Astrocyte of the cerebellum (primary cell): Measurements from ENCODE around the gene ATAD1.
"Not testable (repeated sequence)": the region's sequence is repeated elsewhere in the genome, so short reads cannot be mapped to it uniquely, and the experiment has no call there.

ENCODE experiments used
- DNase-seq: peaks from one replicate; pipeline ENCODE4 v3.0.0-alpha.2; 2011; ENCODE audit warnings: low read depth
- H3K4me3 ChIP-seq: 2 replicates; pipeline ENCODE4 v1.5.1; 2011; ENCODE audit warnings: mild to moderate bottlenecking, low read depth, low read length, moderate library complexity
- in situ Hi-C: cut with HindIII; loops from 2 replicates; pipeline ENCODE4 v1.10.0; 2017; ENCODE audit warnings: low sequenced_read_pairs
- TF ChIP-seq, protein P1 (sequence below): IDR thresholded peaks from 2 replicates; pipeline ENCODE4 v1.5.1; 2012; ENCODE audit warnings: low read length, low read depth, moderate library complexity, mild to moderate bottlenecking; ENCODE audit errors: missing control alignments

The ATAD1 gene

DNA sequence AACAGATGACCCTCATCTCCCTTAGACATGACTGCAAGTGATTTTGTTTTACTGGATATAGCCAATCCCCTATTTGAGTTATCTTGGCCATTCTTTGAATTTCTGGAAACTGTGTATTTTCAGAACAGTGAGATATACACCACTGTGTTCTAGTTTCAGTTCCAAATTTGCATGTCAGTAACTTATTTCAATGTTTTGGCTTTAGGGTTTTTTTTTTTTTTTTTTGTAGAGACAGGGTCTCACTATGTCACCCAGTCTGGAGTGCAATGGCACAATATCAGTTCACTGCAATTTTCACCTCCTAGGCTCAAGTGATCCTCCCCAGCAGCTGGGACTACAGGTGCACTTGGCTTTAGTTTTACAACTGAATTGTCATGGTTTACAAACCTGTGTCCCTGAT lies 67.2 kb downstream of the ATAD1 start:
- DNase-seq, result no peak
- H3K4me3 ChIP-seq, result no peak overlapping the region
- in situ Hi-C loops, result no loop called here
- TF ChIP-seq, protein P1, sequence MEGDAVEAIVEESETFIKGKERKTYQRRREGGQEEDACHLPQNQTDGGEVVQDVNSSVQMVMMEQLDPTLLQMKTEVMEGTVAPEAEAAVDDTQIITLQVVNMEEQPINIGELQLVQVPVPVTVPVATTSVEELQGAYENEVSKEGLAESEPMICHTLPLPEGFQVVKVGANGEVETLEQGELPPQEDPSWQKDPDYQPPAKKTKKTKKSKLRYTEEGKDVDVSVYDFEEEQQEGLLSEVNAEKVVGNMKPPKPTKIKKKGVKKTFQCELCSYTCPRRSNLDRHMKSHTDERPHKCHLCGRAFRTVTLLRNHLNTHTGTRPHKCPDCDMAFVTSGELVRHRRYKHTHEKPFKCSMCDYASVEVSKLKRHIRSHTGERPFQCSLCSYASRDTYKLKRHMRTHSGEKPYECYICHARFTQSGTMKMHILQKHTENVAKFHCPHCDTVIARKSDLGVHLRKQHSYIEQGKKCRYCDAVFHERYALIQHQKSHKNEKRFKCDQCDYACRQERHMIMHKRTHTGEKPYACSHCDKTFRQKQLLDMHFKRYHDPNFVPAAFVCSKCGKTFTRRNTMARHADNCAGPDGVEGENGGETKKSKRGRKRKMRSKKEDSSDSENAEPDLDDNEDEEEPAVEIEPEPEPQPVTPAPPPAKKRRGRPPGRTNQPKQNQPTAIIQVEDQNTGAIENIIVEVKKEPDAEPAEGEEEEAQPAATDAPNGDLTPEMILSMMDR, result no peak

DNA sequence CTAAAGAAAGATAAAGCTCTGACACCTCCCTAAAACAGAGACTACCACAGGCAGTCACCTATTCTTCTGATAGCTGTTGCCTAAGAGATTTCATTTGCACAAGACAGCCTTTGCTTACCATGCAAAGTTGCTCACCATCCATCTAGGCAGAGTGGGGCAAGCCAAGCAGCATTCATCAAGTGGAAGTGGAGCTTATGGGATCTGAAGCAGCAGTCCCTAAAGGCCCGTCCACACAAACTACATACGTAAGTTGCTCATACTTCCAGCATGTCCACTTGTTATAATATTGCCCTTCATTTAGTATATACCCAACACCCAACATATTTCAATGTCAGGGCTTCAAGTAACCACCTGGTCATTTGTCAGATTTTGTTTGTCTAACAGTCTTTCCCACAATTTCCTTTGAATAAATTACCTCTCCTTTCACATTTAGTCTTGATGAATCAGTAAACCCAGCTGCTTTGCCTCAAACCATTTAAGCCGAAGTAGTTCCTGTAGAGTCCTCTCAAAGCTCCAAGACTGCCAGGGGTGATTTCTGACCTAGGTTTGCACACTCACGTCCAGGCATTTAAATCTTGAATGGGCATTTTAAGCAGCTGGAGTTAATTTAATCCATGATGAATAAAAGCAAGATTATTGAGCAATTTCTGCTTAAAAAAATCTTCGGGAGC lies 67.9 kb downstream of the ATAD1 start:
- in situ Hi-C loops, result no loop called here
- DNase-seq, result peak; percentile 52
- H3K4me3 ChIP-seq, result no peak overlapping the region
- TF ChIP-seq, protein P1, result no peak

DNA sequence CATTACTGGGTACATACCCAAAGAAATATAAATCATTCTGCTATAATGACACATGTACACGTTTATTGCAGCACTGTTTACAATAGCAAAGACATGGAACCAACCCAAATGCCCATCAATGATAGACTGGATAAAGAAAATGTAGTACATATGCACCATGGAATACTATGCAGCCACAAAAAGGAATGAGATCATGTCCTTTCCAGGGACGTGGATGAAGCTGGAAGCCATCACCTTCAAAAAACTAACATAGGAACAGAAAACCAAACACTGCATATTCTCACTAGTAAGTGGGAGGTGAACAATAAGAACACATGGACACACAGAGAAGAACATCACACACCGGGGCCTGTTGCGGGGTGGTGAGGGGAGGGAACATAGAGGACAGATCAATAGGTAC lies 69.8 kb downstream of the ATAD1 start:
- DNase-seq, H3K4me3 ChIP-seq, in situ Hi-C loops: not testable (repeated sequence)

DNA sequence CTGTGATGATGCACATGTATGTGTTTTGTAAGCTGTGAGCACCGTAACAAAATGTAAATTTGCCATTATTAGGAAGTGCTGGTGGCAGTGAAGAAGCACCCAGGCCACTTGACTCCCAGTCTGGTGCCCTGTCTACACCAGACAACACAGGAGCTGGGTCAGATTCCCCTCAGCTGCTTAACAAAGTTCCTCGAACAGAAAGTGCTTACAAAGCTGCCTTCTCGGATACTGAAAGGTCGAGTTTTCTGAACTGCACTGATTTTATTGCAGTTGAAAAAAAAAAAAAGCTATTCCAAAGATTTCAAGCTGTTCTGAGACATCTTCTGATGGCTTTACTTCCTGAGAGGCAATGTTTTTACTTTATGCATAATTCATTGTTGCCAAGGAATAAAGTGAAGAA lies 71.1 kb downstream of the ATAD1 start:
- no peak for DNase-seq
- H3K4me3 ChIP-seq, result no peak overlapping the region
- TF ChIP-seq, protein P1, result no peak
- in situ Hi-C loops, result no loop called here

DNA sequence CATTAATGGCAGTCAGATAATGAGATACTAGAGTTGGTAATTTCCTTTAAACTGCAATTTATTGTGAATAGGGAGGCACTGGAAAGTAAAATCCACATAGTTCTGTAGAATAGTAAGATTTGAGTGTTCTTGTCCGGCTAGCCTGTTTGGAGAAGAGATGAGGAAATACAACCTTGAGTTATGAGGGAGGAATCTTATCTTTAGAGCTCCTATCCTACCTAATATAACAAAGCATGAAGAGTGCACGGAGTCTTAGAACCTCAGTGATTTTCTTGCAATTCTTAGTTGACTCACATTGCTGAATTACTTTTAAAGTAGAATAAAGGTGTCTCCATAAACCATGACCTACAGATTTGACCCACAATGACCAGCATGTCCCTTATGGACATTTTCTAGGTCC lies 73.4 kb downstream of the ATAD1 start:
- no peak overlapping the region for H3K4me3 ChIP-seq
- in situ Hi-C loops, result no loop called here

DNA sequence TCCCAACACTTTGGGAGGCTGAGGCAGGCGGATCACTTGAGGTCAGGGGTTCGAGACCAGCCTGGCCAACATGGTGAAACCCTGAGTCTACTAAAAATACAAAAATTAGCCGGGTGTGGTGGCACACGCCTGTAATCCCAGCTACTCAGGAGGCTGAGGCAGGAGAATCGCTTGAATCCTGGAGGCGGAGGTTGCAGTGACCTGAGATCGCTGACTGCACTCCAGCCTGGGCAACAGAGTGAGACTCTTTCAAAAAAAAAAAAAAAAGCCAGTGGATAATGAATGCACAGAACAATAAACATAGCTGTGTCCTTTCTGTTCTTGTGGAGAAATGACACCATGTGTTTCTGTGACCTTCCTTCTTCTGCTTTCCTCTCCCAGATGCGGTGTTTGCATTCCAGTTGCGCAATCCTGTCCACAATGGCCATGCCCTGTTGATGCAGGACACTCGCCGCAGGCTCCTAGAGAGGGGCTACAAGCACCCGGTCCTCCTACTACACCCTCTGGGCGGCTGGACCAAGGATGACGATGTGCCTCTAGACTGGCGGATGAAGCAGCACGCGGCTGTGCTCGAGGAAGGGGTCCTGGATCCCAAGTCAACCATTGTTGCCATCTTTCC lies 74.9 kb downstream of the ATAD1 start:
- in situ Hi-C loops, DNase-seq, H3K4me3 ChIP-seq: not testable (repeated sequence)

More for the DNA sequence above, 73.4 kb downstream of the ATAD1 start:
- no peak for DNase-seq
- TF ChIP-seq, protein P1, result no peak

DNA sequence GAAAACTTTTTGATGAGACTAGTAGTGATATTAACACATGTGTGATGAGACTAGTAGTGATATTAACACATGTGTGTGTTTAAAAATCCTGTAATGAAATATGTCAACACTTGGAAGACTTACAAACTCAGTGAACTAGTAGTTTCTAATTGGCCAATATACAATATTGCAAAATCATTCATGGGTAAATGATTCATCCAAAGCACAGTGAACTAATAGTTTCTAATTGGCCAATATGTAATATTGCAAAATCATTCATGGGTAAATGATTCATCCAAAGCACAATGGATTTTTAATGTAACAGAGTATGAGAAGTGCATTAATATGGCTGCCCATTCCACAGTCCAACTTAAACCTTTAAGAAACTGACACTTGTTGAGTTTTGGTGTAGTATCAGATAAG lies 77.8 kb downstream of the ATAD1 start:
- in situ Hi-C loops, result no loop called here
- no peak overlapping the region for H3K4me3 ChIP-seq
- no peak for DNase-seq
- TF ChIP-seq, protein P1, result no peak
